ENCODE data around the gene COL19A1. TPM values are rescaled to one million over a fixed set of nuclear protein-coding genes. Genes with fewer than 3 reads are reported as not detected.

COL19A1 gene
- total RNA-seq, 1 donor: 1.3 TPM

DNA sequence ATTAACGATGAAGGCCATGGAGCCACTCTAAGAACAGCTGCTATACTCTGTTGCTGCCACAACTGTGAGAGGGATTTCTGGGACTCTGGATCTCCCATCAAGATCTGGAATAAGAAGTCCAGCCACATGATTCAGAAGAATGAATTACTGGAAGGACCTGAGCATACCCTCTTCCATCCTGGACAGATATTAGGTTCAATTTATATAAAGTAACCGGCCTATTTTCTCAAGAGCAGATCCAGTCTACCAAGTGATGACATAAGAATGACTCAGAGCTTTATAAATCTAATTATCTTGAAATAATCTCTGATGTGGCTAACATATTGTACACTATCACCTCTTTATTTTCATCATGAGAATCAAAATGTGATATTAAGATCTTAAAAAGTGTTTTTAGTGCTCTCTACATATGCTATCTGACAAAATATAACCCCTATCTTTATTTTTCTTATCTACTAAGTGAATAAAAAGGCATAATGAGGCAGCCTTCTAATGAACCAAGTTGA is 391.5 kb downstream of the COL19A1 start:
- DNase-seq (ENCODE audit: low read depth): no peak
- H3K4me3 ChIP-seq (ENCODE audit: low read depth, low read length): no peak overlapping the region
- TF ChIP-seq, protein P1, sequence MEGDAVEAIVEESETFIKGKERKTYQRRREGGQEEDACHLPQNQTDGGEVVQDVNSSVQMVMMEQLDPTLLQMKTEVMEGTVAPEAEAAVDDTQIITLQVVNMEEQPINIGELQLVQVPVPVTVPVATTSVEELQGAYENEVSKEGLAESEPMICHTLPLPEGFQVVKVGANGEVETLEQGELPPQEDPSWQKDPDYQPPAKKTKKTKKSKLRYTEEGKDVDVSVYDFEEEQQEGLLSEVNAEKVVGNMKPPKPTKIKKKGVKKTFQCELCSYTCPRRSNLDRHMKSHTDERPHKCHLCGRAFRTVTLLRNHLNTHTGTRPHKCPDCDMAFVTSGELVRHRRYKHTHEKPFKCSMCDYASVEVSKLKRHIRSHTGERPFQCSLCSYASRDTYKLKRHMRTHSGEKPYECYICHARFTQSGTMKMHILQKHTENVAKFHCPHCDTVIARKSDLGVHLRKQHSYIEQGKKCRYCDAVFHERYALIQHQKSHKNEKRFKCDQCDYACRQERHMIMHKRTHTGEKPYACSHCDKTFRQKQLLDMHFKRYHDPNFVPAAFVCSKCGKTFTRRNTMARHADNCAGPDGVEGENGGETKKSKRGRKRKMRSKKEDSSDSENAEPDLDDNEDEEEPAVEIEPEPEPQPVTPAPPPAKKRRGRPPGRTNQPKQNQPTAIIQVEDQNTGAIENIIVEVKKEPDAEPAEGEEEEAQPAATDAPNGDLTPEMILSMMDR (IDR thresholded peaks at IDR 0.05; ENCODE audit: insufficient read depth, low read depth, low read length): no peak

DNA sequence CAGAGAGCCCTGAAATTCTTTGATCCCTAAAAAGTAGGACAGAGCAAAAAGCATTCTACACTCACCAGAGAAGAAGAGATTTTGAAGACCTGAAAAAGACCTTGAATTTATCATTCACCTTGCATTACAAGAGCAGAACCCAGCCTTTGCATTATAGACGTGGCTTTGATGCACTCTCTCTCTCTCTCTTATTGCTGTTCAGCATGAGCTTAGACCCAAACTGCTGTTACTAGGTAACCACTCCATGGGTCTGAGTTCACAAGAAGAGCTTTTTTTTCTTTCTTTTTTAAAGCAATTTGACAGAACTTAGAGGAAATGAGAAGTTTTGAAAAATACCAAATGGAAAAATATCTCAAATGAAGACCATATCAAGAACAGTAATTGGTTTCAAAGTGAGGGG is 392.1 kb downstream of the COL19A1 start:
- no peak for DNase-seq (ENCODE audit: low read depth)
- H3K4me3 ChIP-seq (ENCODE audit: low read depth, low read length): no peak overlapping the region
- TF ChIP-seq, protein P1 (IDR thresholded peaks at IDR 0.05; ENCODE audit: insufficient read depth, low read depth, low read length): no peak

Small RNA genes within 50 kb of the gene (small RNA-seq; reads per million reads assigned to genes)
- gene RPL37P15: not detected

Other genes with a start within 250 kb of the COL19A1 start
- gene LMBRD1, start 69.5 kb upstream of the COL19A1 start, total RNA-seq: 21.9 and 28.5 TPM in 2 replicates

Measured in fibroblast of villous mesenchyme (primary cell).